ENCODE measurements around the gene RGS6. TPM values are rescaled to one million over a fixed set of nuclear protein-coding genes. Genes with fewer than 3 reads are reported as not detected.

Gene RGS6
- total RNA-seq, 1 donor from 2014 or later: not detected

DNA sequence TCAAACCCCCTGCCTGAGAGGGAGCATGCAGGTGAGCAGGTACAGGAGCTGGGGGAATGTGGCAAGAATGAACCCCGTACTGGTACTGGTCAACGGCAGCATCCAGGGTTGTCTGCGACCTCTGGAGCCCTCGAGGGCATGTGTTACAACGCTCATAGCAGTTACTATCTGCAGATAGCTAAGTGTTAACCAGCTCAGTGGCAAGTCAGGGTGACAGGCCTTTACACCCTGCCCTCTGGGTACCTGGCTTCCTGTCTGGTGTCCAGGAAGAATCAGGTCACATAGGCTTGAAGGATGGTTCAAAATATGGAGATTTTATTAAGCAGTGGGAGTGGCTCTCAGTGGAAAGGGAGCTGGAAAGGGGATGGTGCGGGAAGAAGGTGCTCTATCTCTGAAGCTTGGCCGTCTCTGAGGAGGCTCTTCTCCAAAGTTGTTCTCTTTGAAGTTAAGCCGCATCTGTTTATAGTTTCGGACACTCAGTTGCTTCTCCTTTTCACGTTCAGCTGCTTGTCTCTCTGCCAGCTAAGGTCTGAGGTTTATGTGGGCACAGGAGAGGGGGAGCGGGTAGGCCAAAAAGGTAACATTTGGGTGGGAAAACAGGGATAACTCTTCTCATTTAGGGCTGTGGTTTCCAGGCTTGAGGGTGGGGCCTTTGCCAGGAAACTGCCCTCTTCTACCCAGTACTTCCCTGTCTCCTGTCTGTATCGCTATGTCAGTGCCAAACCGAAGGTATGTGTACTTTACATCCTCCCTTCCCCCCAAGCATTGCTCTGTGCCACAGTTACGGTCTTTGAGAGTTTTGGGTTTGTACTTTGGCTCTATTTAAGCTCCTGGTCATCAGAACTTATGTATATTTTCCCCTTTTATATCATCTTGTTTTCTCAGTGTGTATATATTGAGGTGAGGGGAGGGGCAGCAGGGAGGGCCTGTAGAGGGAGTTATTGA lies 305.8 kb downstream of the RGS6 start:
- no peak for DNase-seq (ENCODE audit: low read depth, low spot score)

DNA sequence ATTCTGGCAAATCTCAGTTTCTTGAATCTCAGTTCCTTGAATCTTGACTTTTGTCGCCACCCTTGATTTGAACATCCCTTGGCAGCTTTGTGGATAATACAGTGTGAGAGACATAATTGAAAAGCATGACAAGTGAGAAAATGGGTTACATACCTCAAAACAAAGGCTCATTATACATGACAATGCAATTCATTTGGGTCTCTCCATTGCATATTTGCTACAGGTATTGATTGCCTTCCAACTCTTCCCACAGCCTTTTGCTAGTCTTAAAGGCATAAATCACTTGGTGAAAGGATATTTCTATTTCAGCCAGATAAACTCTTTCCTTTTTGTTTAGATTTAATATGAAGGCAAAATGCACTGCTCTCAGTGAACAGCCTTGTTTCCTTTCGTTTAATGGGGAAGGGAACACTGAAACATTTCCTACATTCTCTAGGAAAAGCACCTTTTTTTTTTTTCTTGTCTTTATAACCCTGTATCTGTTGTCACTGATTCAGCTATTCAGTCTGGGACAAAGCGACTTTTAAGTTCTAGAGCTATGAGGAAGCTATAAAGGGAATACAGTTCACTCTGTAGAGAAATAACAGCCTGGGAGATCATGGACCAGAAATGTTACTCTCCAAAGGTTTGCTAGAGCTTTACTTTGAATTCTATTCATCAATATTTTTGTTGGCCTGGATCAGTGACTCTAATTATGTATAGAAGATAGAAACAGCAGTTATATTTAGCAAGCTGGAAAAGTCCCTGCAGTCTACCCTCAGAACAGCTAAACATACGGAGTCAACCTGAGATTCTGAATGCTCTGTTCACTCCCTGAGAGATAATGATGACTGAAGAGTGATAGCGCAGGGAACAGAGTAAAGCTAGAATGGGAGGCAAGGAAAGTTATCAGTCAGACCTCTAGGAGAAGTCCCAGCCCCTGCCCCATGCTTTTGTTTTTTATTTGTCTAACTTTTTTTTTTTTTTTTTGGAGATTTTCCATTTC lies 311.4 kb downstream of the RGS6 start:
- DNase-seq (ENCODE audit: low read depth, low spot score): no peak

- DNase-seq (ENCODE audit: low read depth, low spot score): no peak
These were observed 315.8 kb downstream of the RGS6 start for GRCh38 chr14:72247896-72248465.

GRCh38 chr14:72253503-72253902 lies 321.3 kb downstream of the RGS6 start:
- no peak for DNase-seq (ENCODE audit: low read depth, low spot score)

DNA sequence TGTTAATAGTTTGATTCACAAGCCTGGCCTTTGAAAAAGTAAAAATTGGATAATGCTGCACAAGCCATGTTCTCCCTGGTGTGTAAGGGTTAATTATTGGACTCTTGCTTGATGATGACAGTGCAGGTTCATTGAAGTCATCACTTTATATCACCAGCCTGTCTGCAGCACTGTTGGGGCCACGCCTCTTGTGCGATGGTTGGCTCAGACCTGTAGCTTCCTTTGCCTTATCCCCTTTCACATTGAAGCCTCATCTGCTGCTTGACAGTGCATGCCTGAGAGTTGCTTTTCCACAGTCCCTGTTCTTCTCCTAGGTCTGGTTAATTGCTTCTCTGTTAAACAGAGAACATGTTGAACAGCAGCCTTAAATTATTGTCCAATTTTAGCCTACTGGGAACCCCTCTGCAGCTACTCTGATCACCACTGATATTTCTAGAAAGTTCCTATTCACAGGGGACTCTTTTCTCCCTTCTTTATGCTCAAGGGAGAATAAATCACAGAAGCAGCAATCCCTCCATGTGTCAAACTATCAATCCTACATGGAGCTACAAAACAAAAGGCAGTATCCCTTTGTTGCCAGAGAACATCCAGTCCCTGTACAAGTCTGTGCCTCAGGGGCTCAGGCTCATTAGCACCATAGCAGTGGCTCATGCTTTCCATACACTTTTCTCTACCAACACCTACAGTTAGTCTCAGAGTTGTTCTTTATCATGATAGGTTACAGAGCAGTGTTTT lies 322.1 kb downstream of the RGS6 start:
- DNase-seq (ENCODE audit: low read depth, low spot score): no peak

DNA sequence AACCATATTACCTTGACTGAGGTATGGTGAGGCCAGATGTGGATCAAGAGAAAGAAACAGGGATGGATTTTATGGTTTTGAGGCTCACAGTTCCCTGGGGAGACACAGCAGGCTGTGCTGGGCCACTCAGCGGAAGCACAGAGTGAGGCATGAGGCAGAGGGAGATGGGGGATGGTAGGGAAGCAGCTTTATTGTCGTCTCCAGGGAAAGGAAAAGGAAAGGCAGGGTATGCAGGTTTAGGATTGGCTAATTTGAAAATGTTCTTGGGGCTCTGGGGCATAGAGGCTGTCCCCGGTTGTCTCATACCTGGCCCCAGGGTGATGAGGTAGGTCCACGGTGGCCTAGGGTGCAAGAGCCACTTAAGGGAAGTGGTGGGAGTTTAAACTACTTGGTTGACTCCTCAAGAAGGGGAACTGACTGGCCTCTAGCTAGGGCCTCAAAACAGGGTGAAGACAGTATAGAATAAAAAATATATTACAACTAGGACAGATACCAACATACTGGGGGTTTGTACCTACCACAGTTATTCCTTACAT lies 322.8 kb downstream of the RGS6 start:
- DNase-seq (ENCODE audit: low read depth, low spot score): no peak

DNA sequence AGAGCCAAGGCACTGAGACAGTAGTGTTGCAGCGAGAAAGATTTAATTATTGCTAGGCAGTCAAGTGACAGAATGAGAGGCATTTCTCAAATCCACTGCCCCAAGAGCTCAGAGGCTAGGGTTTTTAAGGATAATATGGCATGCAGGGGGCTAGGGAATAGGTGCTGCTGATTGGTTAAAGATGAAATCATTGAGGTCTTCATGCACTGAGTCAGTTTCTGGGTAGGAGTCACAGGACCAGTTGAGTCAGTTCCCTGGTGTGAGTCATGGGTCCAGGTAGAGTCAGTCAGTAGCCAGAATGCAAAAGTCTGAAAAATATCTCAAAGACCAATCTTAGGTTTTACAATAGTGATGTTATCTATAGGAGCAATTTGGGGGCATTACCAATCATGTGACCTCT lies 323.8 kb downstream of the RGS6 start:
- no peak for DNase-seq (ENCODE audit: low read depth, low spot score)

DNA sequence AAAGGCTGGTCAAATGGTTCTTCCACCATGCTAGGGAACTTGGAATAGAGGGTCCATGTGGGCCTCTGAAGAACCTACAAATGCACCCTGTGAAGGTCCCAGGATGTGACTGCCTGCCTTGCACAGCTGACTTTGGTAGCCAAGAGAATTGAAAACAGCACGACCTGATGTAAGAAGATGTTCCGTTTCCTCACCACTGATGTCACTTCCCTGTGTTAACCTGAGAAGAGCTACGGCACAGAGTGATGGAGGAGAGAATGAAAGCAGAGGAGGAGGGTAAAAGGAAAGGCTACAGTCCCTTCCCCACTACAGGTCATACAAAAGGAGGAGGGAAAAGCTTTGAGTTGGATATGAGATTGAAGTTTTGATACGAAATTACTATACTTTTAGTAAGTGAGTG lies 328.8 kb downstream of the RGS6 start:
- no peak for DNase-seq (ENCODE audit: low read depth, low spot score)

GRCh38 chr14:72262771-72263170 lies 330.5 kb downstream of the RGS6 start:
- no peak for DNase-seq (ENCODE audit: low read depth, low spot score)

GRCh38 chr14:72264716-72265115 lies 332.5 kb downstream of the RGS6 start:
- DNase-seq (ENCODE audit: low read depth, low spot score): no peak

DNA sequence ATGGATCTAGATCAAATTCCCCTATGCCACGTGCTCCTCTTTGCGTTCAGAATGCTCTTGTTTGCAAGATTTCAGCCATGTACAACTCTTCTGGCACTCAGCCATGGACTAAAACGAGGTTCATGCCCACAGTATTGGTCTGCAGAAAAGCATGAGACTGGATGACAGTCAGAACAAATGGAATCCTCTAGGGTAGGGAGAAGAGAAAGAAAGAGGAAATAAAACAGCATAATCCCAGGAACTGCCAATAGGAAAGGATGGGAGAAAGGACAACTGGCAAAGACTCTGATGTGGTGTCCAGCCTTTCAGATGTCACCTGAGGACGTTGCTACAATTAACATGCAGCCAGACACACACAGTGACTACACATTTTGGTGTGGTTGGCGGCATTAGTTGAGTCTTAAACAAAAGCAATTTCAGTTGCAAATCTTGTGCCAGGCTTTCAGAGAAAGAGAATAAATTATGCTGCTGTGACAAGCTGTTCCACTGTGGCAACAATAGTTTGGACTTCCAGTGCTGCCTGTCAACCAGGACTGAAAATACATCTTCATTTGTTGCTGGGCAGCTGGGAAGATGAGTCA lies 338.0 kb downstream of the RGS6 start:
- no peak for DNase-seq (ENCODE audit: low read depth, low spot score)

DNA sequence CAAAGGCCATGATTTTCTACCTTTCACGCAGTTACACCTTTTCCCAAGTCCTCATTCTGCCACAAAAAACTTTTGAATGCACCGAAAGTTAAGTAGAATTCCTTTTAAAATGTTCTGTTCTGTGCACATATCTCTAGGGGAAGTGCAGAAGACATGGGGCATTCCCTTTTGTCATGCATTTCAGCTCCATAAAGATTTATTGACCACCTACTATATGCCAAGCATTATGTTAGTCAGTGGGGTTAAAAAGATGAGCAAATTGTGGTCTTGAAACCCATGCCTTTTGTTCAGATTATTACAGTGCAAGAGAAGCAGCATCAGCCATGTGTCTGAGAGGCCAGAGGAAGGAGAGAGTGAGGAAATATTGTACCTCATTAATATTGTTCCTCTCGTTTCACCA lies 338.5 kb downstream of the RGS6 start:
- DNase-seq (ENCODE audit: low read depth, low spot score): no peak

DNA sequence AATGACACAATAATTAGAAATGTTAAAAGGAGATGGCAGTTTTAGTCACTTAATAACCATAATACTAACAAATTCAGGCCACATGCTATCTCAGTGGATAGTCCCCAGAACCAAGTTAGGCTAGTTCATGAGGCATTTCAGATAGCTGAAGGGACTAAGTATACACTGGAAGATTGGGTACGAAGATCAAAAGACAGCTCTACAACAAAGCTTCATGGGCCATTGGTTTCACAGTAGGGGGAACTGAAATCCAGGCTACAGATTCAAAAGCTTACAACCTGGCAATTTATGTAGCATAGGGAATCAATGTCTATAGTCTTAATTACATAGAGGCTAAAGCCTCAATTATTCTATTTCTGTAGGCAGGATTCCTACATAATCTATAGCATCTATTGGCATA lies 343.0 kb downstream of the RGS6 start:
- no peak for DNase-seq (ENCODE audit: low read depth, low spot score)

- DNase-seq (ENCODE audit: low read depth, low spot score): no peak
These were observed 346.1 kb downstream of the RGS6 start for GRCh38 chr14:72278316-72278715.

DNA sequence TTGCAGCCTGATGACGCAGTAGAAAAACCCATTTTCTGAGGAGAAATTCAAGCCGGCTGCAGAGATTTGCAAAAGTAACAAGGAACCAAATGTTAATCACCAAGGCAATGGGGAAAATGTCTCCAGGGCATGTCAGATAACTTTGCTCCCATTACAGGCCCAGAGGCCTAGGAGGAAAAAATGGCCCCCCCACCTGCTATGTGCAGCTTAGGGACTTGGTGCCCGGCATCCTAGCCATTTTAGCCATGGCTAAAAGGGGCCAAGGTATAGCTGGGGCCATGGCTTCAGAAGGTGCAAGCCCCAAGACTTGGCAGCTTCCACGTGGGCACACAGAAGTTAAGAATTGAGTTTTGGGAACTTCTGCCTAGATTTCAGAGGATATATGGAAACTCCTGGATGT lies 351.9 kb downstream of the RGS6 start:
- DNase-seq (ENCODE audit: low read depth, low spot score): no peak

- DNase-seq (ENCODE audit: low read depth, low spot score): no peak
These were observed 358.0 kb downstream of the RGS6 start for GRCh38 chr14:72290241-72290640.

- no peak for DNase-seq (ENCODE audit: low read depth, low spot score)
These were observed 359.9 kb downstream of the RGS6 start for GRCh38 chr14:72291908-72292688.

GRCh38 chr14:72292689-72293024 lies 360.4 kb downstream of the RGS6 start:
- no peak for DNase-seq (ENCODE audit: low read depth, low spot score)

DNA sequence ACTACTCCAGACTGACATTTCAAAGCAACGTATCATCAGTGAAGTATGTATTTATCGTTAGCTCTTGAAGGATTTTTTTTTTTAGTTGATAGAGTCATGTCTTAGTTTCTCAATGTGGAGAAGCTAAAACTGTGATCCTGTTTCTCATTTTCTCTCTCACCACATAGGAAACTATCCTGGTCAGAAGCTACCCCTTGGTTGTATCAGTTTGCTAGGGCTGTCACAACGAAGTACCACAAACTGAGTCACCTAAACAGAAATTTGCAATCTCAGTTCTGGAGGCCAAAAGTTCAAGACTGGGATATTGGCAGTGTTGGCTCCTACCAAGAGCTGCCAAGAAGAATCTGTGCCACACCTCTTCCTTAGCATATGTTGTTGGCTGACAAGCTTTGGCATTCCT lies 369.1 kb downstream of the RGS6 start:
- no peak for DNase-seq (ENCODE audit: low read depth, low spot score)

- no peak for DNase-seq (ENCODE audit: low read depth, low spot score)
These were observed 371.7 kb downstream of the RGS6 start for GRCh38 chr14:72303930-72304329.
